Stimulated activated CD4-positive, alpha-beta T cell treated with anti-CD3 and anti-CD28 coated beads, Interleukin-12 subunit alpha, Interleukin-12 subunit beta, amount 100 ng/mL, for 24 hours (primary cell): Measurements from ENCODE around the gene C14orf93.
A peak's percentile ranks its signal among the peaks of the same experiment; 100 is the strongest.

Source experiments
- DNase-seq, 2 experiments: peaks; one replicate each; pipeline ENCODE4 v3.0.0-alpha.2; 2020; ENCODE audit warnings: low read depth in 2 of 2

Gene C14orf93

GRCh38 chr14:23009939-23010726 lies at the start of gene C14orf93:
Gene C14orf93 (minus strand): TSS chr14:23010143. CDS start chr14:22999023, 11,120 bp downstream.
- peak; percentile 50 to 81 for DNase-seq

- no peak for DNase-seq
Observed at GRCh38 chr14:23058654-23059504, 48.9 kb upstream of the C14orf93 start.

- DNase-seq = peak; percentile 65 to 86
Observed at GRCh38 chr14:23057757-23058653, 48.1 kb upstream of the C14orf93 start.

DNA sequence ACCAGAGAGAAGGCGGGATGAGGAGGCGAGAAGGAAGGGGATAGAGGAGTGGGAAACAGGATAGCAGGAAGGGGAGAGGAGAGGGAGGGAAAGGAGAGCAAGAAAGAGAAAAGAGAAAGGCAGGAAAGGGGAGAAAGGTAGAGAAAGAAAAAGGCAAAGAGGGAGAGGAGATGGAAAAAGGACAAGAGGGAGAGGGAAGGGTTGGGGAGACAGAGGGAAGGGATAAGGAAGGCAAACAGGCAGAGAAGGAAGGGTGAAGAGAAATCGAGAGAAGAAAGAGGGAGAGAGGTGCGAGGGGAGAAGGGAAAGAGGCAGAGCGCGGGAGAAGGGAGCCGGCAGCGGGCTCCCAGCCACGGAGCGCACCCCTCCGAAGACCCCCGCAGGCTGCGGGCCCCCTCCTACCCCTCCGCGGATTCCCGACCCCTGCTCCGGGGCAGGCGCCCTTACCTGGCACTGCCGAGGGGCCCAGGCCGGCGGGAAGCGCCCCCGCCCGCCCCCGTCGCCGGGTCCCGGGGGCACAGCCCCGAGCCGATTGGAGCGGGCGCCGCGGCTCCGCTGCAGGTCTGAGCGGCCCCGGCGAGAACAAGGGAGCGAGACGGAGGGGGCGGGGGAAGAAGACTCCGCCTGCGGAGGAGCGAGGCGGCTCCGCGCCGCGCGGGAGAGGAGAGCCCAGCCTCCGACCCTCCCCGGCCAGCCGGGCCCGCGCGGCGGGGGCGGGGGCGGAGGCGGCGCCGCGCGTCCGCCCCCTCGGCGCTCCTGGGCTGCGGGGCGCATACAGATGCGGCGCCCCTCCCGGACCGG lies 47.2 kb upstream of the C14orf93 start, which contains the start of gene CDH24:
Gene CDH24, minus strand, starts transcription at position 565 of the 801 bp plus-strand sequence. CDS start 1,787 bp downstream, outside the sequence.
- peak in 1 of 2 experiments; percentile 69 for DNase-seq

DNA sequence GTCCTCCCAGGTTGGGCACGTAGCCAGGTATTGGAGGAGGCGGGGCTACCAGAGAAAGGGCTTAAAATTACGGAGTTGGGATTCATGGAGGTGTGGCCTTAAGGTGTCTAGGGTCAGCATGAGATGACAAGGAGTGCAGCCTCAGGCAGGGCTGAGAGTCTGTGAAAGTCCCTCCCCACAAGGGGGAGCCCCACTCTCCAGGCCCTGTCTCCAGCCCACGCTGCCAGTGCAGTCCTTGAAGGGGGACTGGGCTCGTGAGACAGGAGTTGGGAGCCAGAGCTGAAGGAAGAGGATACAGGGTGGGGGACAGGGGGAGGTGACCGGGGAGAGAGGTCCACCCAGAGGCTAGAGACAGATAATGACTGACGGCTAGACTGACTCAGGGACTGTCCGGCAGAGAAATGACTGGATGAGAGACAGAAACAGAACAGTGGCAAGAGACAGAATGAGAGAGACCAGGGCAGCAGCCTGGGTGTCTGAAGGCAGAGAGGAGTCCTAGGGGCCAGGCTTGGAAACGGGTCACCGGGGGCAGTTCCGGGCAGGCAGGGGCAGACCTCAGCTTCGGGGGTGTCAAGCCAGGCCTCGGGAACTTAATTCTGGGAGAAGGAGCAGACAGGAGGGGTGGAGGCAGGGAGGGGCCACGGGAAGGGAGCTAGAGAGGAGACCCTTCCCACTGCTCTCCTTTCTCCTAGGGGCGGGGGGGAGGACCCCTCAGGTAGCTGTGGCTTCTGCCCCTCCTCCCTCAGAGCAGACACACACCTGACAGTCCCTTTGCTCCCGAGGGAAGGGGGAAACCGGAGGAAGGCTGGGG lies 46.4 kb upstream of the C14orf93 start:
- peak in 1 of 2 experiments; percentile 64 for DNase-seq

DNA sequence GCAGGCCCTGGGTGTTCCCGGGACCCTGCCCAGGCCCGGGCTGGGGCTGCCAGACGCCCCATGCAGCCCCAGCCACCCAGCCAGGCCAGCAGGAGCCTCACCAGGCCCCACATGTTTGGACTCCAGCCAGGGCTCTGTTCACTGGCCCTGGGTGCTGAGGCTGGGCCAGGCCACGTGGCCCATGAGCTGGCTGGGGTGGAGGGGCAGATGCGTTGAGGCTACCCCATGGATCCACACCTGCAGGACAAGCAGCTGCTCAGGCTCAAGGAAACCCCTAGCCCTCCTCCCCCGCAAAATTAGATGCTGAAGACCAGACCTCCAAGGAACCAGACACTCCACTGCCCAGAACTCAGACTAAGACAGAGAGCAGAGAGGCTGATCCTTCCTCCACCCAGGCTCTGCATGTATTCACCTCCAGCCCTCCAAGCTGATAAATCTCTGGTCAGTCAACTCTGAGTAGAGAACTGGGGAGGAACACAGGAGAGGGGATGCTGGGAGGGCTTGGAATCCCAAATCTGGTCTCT lies 45.7 kb upstream of the C14orf93 start:
- DNase-seq = no peak

DNA sequence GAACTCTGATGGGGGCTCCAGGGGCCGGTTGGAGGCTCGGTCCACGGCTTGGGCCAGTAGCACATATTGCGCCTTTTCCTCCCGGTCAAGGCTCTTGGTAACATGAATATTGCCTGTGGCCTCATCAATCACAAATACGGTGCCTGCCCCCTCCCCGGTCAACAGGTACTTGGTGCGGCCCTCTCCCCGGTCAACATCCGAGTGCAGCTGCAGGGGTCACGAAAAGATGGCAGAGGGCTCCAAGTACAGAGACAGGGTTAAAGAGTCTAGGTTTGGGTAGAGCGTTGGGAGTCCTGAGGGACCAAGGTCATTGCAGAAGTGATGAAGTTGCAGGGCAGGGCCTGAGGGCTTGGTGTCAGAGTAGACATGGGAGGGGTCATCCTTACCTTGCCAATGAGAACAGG lies 45.2 kb upstream of the C14orf93 start:
- DNase-seq = no peak

DNA sequence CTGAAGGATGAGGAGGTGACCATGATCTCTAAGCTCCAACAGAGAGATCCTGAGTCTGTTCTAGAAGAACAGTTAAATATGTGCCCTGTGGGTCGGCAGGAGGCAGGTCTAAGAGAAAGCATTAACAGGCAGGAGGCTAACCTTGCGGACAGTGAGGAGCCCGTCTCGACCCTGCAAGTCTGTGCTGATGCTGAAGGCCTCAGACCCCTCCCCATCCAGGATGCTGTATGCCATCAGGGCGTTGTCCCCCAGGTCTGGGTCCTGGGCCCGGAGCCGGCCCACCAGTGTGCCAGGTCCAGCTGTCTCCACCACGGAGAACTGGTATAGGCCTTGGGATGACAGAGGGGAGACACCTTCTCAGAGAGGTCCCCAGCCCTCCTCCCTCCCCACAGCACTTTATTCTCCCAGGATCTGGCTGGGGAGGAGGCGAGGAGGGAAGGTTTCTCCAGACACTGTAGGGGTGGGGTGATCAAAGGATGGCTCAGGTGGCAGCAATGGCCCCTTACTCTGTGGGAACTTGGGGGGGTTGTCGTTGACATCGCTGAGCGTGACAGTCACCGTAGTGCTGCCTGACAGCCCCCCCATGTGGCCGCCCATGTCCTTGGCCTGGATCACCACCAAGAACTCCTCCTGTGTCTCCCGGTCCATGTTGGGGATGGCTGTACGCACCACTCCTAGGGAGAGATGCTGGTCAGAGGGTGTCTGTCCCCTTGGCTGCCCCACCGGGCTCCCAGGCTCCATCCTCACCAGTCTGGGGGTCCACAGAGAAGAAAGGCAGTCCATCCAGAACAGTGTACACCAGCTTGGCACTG lies 44.3 kb upstream of the C14orf93 start:
- no peak for DNase-seq

GRCh38 chr14:23053426-23053825 lies 43.5 kb upstream of the C14orf93 start:
- DNase-seq = no peak

- no peak for DNase-seq
Observed at GRCh38 chr14:23052671-23053070, 42.7 kb upstream of the C14orf93 start.

GRCh38 chr14:23052182-23052623 lies 42.3 kb upstream of the C14orf93 start:
- no peak for DNase-seq

DNA sequence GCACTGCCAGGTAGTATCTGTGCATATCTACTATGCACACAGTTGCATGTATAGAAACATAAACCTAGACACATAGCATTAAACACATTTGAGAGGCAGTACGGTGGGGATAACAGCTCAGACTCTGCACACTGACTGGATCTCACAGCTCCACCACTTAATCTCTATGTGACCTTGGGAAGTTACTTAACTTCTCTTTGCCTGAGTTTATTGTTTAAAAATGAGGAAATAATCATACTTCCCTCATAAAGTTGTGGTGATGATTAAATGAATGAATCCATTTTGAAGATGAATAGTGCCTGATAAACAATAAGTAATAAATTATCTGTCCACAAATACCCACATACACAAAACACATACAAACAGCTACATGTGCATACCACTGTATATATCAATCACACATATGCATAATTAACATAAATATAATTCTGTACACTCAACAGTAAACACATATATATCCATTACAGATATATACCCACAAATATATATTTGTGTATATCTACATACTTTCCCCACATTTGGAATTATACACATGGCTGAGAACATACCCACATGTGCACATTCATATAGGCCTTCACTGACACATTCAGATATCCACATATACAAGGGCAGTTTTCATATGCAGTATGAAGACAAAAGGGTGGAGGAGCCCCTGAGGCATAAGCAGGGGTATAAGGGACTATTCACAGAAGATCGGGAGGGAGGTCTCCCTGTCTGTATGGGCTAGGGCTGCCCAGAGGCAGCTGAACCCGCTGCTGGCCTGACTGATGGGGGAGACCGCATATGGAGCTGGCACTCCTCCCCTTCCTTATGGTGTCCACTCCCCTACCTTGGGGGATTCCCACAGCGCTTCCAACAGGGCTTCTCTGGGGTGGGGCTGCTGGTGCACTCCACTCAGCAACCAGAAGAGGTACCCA lies 41.5 kb upstream of the C14orf93 start:
- no peak for DNase-seq

DNA sequence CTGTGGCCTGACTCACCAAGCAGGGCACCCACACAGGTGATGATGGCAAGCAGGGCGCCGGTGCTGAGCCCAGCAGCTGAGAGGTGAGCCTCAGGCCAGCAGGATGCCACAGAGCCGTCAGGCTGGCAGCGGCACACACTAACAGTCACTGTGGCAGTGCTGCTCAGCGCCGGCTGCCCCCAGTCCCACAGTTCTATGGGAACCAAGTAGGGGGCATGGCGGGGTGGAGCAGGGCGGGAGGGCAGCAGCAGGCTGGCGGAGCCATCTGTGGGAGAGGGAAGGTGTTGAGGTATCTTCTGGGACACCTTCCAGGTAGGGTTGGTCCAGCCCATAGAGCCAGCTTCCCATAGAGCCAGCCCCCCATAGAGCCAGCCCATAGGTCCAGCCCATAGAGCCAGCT lies 39.1 kb upstream of the C14orf93 start:
- DNase-seq = no peak

- DNase-seq = no peak
Observed at GRCh38 chr14:23047751-23048693, 38.1 kb upstream of the C14orf93 start.

DNA sequence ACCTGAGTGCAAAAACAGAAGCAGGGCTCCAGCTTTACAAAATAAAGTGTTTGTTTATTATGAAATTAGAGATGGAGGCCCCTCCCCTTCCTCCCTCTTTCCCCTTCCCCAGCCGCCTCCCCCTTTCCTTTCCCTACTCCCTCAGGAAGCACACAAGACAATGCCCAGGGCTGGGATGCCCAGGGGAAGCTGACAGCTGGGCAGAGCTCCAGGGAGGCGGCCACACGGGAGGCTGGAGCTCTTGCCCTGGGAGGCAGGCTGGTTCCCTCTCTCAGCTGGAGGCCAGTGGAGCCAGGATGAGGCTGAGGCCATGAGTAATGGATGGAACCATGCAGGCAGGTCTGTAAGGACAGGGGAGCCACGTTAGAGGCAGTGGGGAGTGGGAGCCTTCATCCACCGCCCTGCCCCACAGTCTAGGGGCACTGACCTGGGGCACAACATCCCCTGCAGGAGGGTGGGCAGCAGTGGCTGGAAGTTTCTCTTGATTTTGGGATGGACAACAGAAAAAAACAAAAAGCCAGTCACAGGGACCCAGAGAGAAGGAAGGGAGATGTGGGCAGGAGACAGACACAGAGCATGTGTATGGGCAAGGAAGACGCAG lies 37.2 kb upstream of the C14orf93 start:
- DNase-seq = no peak
